ENCODE measurements around the gene G2E3.
"Not testable (repeated sequence)": the region's sequence is repeated elsewhere in the genome, so short reads cannot be mapped to it uniquely, and the experiment has no call there.

The G2E3 gene

DNA sequence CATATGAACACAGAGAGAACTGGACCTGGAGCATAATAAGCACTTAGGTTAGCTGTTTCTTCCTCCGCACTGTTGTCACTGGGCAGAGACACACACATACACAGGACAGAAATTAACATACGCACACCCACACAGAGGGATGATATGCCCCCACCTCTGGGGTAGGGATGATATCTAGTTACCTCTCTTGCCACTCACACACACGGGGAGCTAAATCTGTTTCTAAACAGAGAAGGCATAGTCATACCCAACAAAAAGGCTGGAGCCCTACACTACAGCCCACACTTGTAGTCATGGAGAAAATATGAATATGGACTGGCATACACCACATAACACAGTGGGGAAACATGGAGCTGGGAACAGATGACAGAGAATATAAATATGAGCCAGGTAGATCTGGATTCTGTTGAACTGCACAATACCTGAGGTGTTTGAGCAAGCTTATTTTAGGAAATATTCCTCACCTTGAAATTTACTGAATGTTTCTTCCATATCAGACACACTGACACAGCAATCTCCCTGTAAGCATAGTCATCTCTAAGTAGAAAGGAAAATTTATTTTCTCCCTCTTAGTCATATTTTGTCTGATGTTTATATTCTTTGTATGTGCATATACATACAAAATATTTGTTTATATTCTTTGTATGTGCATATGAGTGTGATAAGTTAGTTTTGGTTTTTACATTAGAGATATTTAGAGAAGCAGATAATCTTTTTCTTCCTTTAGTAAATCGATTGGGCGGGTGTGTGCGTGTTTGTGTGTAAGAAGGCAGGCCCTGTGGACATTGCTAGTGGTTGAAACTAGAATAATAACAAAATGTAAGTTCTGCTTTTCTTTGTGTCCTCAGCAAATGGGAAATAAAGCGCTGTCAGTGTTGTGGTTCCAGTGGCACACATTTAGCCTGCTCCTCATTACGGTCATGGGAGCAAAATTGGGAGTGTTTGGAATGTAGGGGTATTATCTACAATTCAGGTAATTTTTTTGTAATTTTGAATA is 42.3 kb downstream of the G2E3 start:
- no peak overlapping the region for H3K4me3 ChIP-seq (ENCODE audit: low read depth, low read length)
- no peak for DNase-seq (ENCODE audit: low read depth)
- TF ChIP-seq, protein P1, sequence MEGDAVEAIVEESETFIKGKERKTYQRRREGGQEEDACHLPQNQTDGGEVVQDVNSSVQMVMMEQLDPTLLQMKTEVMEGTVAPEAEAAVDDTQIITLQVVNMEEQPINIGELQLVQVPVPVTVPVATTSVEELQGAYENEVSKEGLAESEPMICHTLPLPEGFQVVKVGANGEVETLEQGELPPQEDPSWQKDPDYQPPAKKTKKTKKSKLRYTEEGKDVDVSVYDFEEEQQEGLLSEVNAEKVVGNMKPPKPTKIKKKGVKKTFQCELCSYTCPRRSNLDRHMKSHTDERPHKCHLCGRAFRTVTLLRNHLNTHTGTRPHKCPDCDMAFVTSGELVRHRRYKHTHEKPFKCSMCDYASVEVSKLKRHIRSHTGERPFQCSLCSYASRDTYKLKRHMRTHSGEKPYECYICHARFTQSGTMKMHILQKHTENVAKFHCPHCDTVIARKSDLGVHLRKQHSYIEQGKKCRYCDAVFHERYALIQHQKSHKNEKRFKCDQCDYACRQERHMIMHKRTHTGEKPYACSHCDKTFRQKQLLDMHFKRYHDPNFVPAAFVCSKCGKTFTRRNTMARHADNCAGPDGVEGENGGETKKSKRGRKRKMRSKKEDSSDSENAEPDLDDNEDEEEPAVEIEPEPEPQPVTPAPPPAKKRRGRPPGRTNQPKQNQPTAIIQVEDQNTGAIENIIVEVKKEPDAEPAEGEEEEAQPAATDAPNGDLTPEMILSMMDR (IDR thresholded peaks at IDR 0.05; ENCODE audit: low read depth, low read length, missing control alignments) = no peak

DNA sequence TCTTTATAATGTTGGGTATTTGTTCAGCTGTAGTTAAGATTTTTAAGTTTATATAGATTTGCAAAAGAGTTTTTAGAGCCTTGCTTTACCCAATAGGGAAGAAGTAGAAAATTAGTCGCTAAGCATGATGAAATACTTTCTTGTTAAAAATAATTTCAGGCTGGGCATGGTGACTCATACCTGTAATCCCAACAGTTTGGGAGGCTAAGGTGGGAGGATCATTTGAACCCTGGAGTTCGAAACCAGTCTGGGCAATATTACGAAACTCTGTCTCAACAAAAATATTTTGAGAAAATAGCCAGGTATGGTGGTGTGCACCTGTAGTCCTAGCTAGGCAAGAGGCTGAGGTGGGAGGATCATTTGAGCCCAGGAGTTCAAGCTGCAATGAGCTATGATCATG is 44.4 kb downstream of the G2E3 start:
- TF ChIP-seq, protein P1 (IDR thresholded peaks at IDR 0.05; ENCODE audit: low read depth, low read length, missing control alignments) = no peak
- no peak for DNase-seq (ENCODE audit: low read depth)

DNA sequence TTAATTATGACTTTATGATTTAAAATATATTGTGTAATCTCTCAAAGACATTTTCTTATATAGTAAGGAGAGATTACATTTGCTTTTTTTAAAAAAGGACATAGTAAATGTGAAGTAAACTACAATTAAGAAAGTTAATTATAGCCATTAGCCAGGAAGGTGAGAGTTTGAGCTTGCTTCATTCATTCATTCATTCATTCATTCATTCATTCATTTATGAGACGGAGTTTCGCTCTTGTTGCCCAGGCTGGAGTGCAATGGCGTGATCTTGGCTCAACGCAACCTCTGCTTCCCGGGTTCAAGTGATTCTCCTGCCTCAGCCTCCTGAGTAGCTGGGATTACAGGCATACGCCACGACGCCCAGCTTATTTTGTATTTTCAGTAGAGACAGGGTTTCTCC is 45.7 kb downstream of the G2E3 start:
- not testable (repeated sequence) for DNase-seq (ENCODE audit: low read depth); H3K4me3 ChIP-seq (ENCODE audit: low read depth, low read length)

More for the DNA sequence above, 44.4 kb downstream of the G2E3 start:
- no peak overlapping the region for H3K4me3 ChIP-seq (ENCODE audit: low read depth, low read length)

DNA sequence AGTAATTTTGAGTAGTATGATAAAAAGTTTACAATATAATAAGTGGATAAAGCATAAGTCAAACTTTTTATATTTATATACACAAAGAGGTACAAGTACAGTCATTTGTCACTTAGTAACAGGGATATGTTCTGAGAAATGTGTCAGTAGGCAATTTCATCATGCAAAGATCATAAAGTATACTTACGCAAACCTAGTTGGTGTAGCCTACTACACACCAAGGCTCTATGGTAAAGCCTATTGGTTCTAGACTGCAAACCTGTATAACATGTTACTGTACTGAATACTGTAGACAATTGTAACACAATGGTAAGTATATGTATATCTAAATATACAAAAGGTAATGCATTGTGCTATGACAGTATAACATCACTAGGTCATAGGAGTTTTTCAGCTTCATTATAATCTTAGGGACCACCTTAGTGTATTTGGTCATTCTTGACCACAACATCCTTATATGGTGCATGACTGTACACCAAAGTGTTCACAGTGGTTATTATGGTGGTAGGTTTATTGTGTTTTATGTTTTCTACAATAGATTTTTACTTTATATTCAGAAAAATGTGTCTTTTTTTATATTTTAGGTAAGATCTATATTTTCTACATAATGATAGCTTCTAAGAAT is 48.3 kb downstream of the G2E3 start:
- TF ChIP-seq, protein P1 (IDR thresholded peaks at IDR 0.05; ENCODE audit: low read depth, low read length, missing control alignments) = no peak
- H3K4me3 ChIP-seq (ENCODE audit: low read depth, low read length) = no peak overlapping the region
- no peak for DNase-seq (ENCODE audit: low read depth)

DNA sequence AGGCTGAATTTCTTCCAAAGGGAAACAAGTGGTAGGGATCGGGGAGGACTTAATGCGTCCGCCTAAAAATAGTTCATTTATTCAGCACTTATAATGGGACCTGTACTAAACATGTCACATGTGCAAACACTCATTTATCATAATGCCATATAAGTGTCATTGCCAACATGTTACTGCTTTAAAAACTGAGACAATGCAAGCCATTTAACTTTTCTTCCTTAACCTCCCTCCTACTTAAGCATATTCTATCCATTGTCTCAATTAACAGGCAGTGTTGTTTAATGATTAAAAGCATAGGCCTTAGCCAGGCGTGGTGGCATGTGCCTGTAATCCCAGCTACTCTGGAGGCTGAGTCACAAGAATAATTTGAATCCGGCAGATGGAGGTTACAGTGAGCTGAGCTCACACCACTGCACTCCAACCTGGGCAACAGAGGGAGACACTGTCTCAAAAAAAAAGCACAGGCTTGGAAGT is 49.6 kb downstream of the G2E3 start:
- H3K4me3 ChIP-seq (ENCODE audit: low read depth, low read length) = no peak overlapping the region
- DNase-seq (ENCODE audit: low read depth) = no peak
- TF ChIP-seq, protein P1 (IDR thresholded peaks at IDR 0.05; ENCODE audit: low read depth, low read length, missing control alignments) = no peak

DNA sequence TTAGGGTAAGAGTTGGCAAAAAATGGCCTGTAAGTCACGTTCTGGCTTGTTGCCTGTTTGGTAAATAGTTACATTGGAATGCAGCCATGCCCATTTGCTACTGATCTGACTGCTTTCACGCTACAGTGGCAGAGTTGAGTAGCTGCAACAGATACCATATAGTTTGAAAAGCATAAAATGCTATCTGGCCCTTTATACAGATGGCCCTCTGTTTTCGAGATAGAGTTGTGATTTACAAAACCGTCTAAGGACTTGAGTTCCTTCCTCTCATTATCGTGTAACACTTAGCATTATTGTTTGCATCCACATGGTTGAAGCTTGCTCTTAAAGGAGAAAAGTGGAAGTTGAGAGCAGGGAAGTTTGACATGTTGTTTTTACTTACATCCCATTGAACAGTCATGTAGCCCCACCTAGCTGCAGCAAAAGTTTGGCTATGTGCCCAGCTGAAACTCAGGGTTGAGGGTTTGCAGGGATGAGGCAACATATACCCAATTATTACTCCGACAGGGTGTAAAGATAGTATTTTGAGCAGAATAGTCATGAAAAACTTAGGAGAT is 51.9 kb downstream of the G2E3 start:
- TF ChIP-seq, protein P1 (IDR thresholded peaks at IDR 0.05; ENCODE audit: low read depth, low read length, missing control alignments) = peak; percentile 9
- DNase-seq (ENCODE audit: low read depth) = no peak
- H3K4me3 ChIP-seq (ENCODE audit: low read depth, low read length) = no peak overlapping the region

DNA sequence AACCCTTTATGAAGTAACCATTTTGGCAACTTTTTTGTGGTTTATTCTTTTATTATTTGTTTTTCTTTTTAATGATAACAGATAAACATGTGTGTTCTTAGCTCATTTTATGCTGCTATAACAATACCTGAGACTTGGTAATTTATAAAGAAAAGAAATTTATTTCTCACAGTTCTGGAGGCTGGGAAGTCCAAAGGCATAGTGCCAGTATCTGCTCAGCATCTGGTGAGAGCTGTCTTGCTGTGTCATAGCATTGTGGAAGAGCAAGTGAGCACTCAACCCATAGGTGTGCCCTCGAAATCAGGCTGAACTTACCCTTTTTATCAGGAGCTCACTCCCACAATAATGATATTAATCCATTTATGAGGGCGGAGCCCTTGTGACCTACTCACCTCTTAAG is 55.2 kb downstream of the G2E3 start:
- TF ChIP-seq, protein P1 (IDR thresholded peaks at IDR 0.05; ENCODE audit: low read depth, low read length, missing control alignments) = no peak
- DNase-seq (ENCODE audit: low read depth) = no peak
- H3K4me3 ChIP-seq (ENCODE audit: low read depth, low read length) = no peak overlapping the region

All from GM12864 (cell line).